Measurements from ENCODE around the gene EEF2K. TPM values are rescaled to one million over a fixed set of nuclear protein-coding genes. Genes with fewer than 3 reads are reported as not detected.

Gene EEF2K
- total RNA-seq, 1 donor from 2014 or later, result 31.9 TPM

- H3K27ac ChIP-seq, result peak overlapping the region in 1 of 2 donors; percentile 15
- intact Hi-C loops (cut with DNase I), result no loop called here
- H3K9me3 ChIP-seq, result no peaks in the 10 kb centered on the region
- TF ChIP-seq CTCF (IDR thresholded peaks at IDR 0.05), result no peak
- peaks cover 0 to 9% of the 10 kb centered on the region in 2 donors for H3K4me1 ChIP-seq
- no peak for DNase-seq (ENCODE audit: low spot score in 2 of 2)
- no peaks in the 10 kb centered on the region for H3K27me3 ChIP-seq
- peaks cover 23 to 31% of the 10 kb centered on the region in 2 donors for H3K36me3 ChIP-seq
- H3K4me3 ChIP-seq, result no peak overlapping the region
These were observed 26.4 kb downstream of the EEF2K start for GRCh38 chr16:22232277-22233036.

GRCh38 chr16:22233037-22233372, 26.9 kb downstream of the EEF2K start:
- H3K27me3 ChIP-seq, result no peaks in the 10 kb centered on the region
- H3K9me3 ChIP-seq, result no peaks in the 10 kb centered on the region
- H3K27ac ChIP-seq, result peak overlapping the region in 1 of 2 donors; percentile 15
- no peak for DNase-seq (ENCODE audit: low spot score in 2 of 2)
- peaks cover 0 to 9% of the 10 kb centered on the region in 2 donors for H3K4me1 ChIP-seq
- intact Hi-C loops (cut with DNase I), result no loop called here
- no peak for TF ChIP-seq CTCF (IDR thresholded peaks at IDR 0.05)
- no peak overlapping the region for H3K4me3 ChIP-seq
- peaks cover 22 to 29% of the 10 kb centered on the region in 2 donors for H3K36me3 ChIP-seq

GRCh38 chr16:22235839-22236745, 30.0 kb downstream of the EEF2K start:
- H3K9me3 ChIP-seq, result no peaks in the 10 kb centered on the region
- DNase-seq (ENCODE audit: low spot score in 2 of 2), result no peak
- no peaks in the 10 kb centered on the region for H3K27me3 ChIP-seq
- intact Hi-C loops (cut with DNase I), result loop anchor here (1.0 to 5.0 kb wide), 2 partner anchors 30 to 39 kb away; partner anchors contain the start of gene EEF2K
- no peak for TF ChIP-seq CTCF (IDR thresholded peaks at IDR 0.05)
- H3K27ac ChIP-seq, result peak overlapping the region; percentile 22 to 38
- H3K4me1 ChIP-seq, result peaks cover 4 to 15% of the 10 kb centered on the region in 2 donors
- no peak overlapping the region for H3K4me3 ChIP-seq
- peaks cover 8 to 19% of the 10 kb centered on the region in 2 donors for H3K36me3 ChIP-seq

GRCh38 chr16:22239131-22239805, 33.2 kb downstream of the EEF2K start:
- Histone ChIP-seq H3K4me1 (peaks cover 5 to 23% of the 10 kb centered on the region in 2 donors), H3K27ac (peak overlapping the region; percentile 35 to 48), H3K36me3 (peaks cover 0 to 11% of the 10 kb centered on the region in 2 donors), H3K4me3 (no peak overlapping the region), H3K9me3 (no peaks in the 10 kb centered on the region), H3K27me3 (no peaks in the 10 kb centered on the region)
- no peak for TF ChIP-seq CTCF (IDR thresholded peaks at IDR 0.05)
- intact Hi-C loops (cut with DNase I), result loop anchor here (5.0 kb wide), 1 partner anchor 42 kb away; no protein-coding TSS in a partner anchor
- DNase-seq (ENCODE audit: low spot score in 2 of 2), result no peak

GRCh38 chr16:22240023-22240710, 34.1 kb downstream of the EEF2K start:
- TF ChIP-seq CTCF (IDR thresholded peaks at IDR 0.05), result no peak
- Histone ChIP-seq H3K27me3 (no peaks in the 10 kb centered on the region), H3K27ac (peak overlapping the region; percentile 35 to 48), H3K36me3 (peaks cover 4 to 20% of the 10 kb centered on the region in 2 donors), H3K4me1 (peaks cover 5 to 23% of the 10 kb centered on the region in 2 donors), H3K4me3 (no peak overlapping the region), H3K9me3 (no peaks in the 10 kb centered on the region)
- intact Hi-C loops (cut with DNase I), result no loop called here
- no peak for DNase-seq (ENCODE audit: low spot score in 2 of 2)

Data from ascending aorta (tissue), 2 donors.